BLaER1 (cell line): Measurements from ENCODE around the gene CCL27.

ENCODE experiments used
- H3K27ac ChIP-seq: shearing (Covaris generic); formaldehyde crosslinking; 2 replicates; pipeline ENCODE4 v1.8.1; 2022
- H3K27me3 ChIP-seq: shearing (Covaris generic); formaldehyde crosslinking; 2 replicates; pipeline ENCODE4 v1.8.1; 2022
- H3K36me3 ChIP-seq: shearing (Covaris generic); formaldehyde crosslinking; 2 replicates; pipeline ENCODE4 v1.8.1; 2022
- H3K4me1 ChIP-seq: shearing (Covaris generic); formaldehyde crosslinking; 2 replicates; pipeline ENCODE4 v1.8.1; 2022
- H3K4me2 ChIP-seq: shearing (Covaris generic); formaldehyde crosslinking; 2 replicates; pipeline ENCODE4 v1.8.1; 2022
- H3K4me3 ChIP-seq: shearing (Covaris generic); formaldehyde crosslinking; 2 replicates; pipeline ENCODE4 v1.8.1; 2022
- H3K9ac ChIP-seq: shearing (Covaris generic); formaldehyde crosslinking; 2 replicates; pipeline ENCODE4 v1.8.1; 2022
- H3K9me3 ChIP-seq: shearing (Covaris generic); formaldehyde crosslinking; 2 replicates; pipeline ENCODE4 v1.8.1; 2022
- H4K20me1 ChIP-seq: shearing (Covaris generic); formaldehyde crosslinking; 2 replicates; pipeline ENCODE4 v1.8.1; 2022
- Cebpa-rat ChIP-seq: shearing (Covaris generic); IDR thresholded peaks from 2 replicates; pipeline ENCODE4 v1.8.1; 2022

CCL27 gene

GRCh38 chr9:34638138-34638445 is 24.4 kb downstream of the CCL27 start:
- no peak for TF ChIP-seq Cebpa-rat
- Histone ChIP-seq H3K27ac (peak overlapping the region; percentile 84), H3K27me3 (no peaks in the 10 kb centered on the region), H3K4me2 (peak overlapping the region; percentile 91), H3K9ac (peak overlapping the region; percentile 87), H4K20me1 (peaks cover 33% of the 10 kb centered on the region), H3K4me3 (peak overlapping the region; percentile 77), H3K9me3 (no peaks in the 10 kb centered on the region), H3K4me1 (peaks cover 47% of the 10 kb centered on the region), H3K36me3 (peaks cover 11% of the 10 kb centered on the region)

GRCh38 chr9:34637356-34638137 is 24.9 kb downstream of the CCL27 start, which contains the start of gene SIGMAR1:
TSS of gene SIGMAR1 (minus strand) at chr9:34637787. CDS start at chr9:34637697, 90 bp downstream.
- Histone ChIP-seq H3K27ac (peak within 1 kb of the TSS; percentile 84), H3K4me1 (peaks cover 47% of the 10 kb centered on the region), H3K4me3 (peak within 1 kb of the TSS; percentile 77), H3K9ac (peak within 1 kb of the TSS; percentile 87), H3K9me3 (no peaks in the 10 kb centered on the region), H3K27me3 (no peaks in the 10 kb centered on the region), H4K20me1 (peaks cover 37% of the 10 kb centered on the region), H3K36me3 (peaks cover 11% of the 10 kb centered on the region), H3K4me2 (peak within 1 kb of the TSS; percentile 91)
- TF ChIP-seq Cebpa-rat, result no peak

GRCh38 chr9:34636791-34637355 is 25.6 kb downstream of the CCL27 start:
- H3K4me2 ChIP-seq, result peak overlapping the region; percentile 91
- TF ChIP-seq Cebpa-rat, result no peak
- peaks cover 11% of the 10 kb centered on the region for H3K36me3 ChIP-seq
- peaks cover 43% of the 10 kb centered on the region for H4K20me1 ChIP-seq
- peaks cover 3% of the 10 kb centered on the region; the same call in 1 of the 2 replicates for H3K27me3 ChIP-seq
- H3K9me3 ChIP-seq, result no peaks in the 10 kb centered on the region
- peak overlapping the region; percentile 77 for H3K4me3 ChIP-seq
- peaks cover 47% of the 10 kb centered on the region for H3K4me1 ChIP-seq
- peak overlapping the region; percentile 87 for H3K9ac ChIP-seq
- peak overlapping the region; percentile 84 for H3K27ac ChIP-seq

- peak overlapping the region; percentile 91 for H3K4me2 ChIP-seq
- H3K27me3 ChIP-seq, result peaks cover 16% of the 10 kb centered on the region
- peaks cover 57% of the 10 kb centered on the region for H4K20me1 ChIP-seq
- H3K9ac ChIP-seq, result peak overlapping the region; percentile 51; the same call in 1 of the 2 replicates
- peak overlapping the region; percentile 77; the same call in 1 of the 2 replicates for H3K4me3 ChIP-seq
- no peaks in the 10 kb centered on the region for H3K9me3 ChIP-seq
- TF ChIP-seq Cebpa-rat, result no peak
- H3K27ac ChIP-seq, result peak overlapping the region; percentile 33; the same call in 1 of the 2 replicates
- peaks cover 11% of the 10 kb centered on the region for H3K36me3 ChIP-seq
- H3K4me1 ChIP-seq, result peaks cover 47% of the 10 kb centered on the region
Observed at GRCh38 chr9:34635556-34635955, 26.9 kb downstream of the CCL27 start.

DNA sequence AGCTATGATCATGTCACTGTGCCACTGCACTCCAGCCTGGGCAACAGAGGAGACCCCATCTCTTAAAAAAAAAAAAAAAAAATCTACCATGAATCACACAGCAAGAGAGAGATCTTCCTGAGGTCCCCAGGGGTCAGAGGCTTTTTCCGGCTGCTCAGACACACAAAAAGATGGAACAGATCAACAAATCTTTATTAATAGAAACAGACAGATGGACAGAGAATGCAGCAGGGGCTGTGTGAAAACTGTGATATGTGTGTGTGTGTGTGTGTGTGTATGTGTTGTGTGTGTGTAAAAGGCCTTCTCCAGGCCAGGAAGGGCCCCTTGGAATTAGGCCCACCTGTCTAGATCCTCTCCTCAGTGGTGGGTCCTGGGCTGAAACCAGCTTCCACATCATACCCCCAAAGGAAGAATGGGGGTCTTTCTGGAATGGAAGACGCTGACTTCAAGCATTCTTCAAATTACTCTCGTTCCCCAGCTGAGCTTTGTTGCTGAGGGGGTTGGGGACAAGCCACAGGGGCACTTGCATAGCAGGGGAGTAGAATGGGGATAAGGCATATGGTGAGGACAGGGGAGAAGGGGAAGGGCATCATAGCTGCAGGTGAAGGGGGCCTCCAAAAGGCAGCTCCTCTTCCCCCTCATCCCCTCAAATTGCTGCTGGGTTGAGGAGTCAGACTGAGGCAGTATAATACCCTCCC is 27.8 kb downstream of the CCL27 start:
- H3K4me1 ChIP-seq, result peaks cover 47% of the 10 kb centered on the region
- peak overlapping the region; percentile 24; the same call in 1 of the 2 replicates for H3K4me3 ChIP-seq
- H3K27ac ChIP-seq, result peak overlapping the region; percentile 22; the same call in 1 of the 2 replicates
- no peaks in the 10 kb centered on the region for H3K9me3 ChIP-seq
- peaks cover 65% of the 10 kb centered on the region for H4K20me1 ChIP-seq
- no peak for TF ChIP-seq Cebpa-rat
- peaks cover 11% of the 10 kb centered on the region for H3K36me3 ChIP-seq
- peak overlapping the region; percentile 91 for H3K4me2 ChIP-seq
- peaks cover 24% of the 10 kb centered on the region for H3K27me3 ChIP-seq
- H3K9ac ChIP-seq, result peak overlapping the region; percentile 56; the same call in 1 of the 2 replicates

DNA sequence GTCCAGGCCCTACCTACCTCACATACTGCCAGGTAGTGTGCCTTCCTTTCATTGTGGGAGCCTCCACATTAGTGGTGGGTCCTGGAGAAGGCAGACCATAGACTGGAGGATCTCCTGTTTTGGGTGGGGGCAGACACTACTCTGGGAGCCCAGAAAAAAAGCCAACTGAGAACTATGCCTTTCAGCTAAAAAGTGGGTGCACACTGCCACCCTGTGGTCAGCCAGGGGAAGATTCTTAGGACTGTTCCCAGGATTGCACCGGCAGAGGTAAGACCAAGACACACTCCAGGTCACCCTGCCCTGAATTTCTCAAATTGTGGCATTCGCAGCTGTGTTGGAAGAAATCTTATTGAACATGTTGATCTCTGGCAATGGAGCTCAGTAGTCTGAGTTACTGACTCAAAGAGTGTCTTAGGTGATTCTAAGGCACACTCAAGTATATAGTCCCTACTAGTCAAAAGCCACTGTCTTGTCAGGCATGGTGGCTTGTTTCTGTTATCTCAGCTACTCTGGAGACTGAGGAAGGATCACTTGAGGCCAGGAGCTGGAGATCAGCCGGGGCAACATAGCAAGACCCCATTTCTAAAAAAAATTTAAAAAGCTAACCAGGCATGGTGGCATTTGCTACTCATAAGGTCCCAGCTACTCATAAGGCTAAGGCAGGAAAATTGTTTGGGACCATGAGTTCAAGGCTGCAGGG is 28.5 kb downstream of the CCL27 start:
- no peak for TF ChIP-seq Cebpa-rat
- Histone ChIP-seq H3K4me3 (no peak overlapping the region), H3K27me3 (peaks cover 31% of the 10 kb centered on the region), H4K20me1 (peaks cover 72% of the 10 kb centered on the region), H3K4me1 (peaks cover 47% of the 10 kb centered on the region), H3K4me2 (peak overlapping the region; percentile 91), H3K36me3 (peaks cover 11% of the 10 kb centered on the region), H3K9me3 (no peaks in the 10 kb centered on the region), H3K9ac (peak overlapping the region; percentile 56; the same call in 1 of the 2 replicates), H3K27ac (no peak overlapping the region)

DNA sequence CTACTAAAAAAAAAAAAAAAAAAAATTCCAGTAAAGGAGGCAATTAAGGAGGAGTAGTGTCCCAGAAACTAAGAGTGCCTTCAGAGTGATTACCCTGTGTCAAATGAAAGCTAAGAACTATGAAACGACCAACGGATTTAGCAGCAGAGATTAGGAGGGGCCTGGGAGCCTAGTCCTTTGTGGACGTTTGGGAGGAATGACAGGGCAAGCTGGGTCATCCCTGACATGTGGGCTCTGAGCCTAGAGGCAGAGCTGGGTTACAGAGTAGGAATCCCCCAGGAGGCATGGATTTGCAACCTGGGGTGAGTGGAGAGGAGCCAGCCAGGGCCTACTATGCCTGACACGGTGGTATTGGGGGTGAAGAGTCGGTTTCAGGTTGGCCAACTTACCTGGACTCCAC is 29.3 kb downstream of the CCL27 start:
- Histone ChIP-seq H3K4me3 (no peak overlapping the region), H3K4me2 (no peak overlapping the region), H3K9me3 (no peaks in the 10 kb centered on the region), H3K9ac (no peak overlapping the region), H3K27ac (no peak overlapping the region), H3K4me1 (peaks cover 47% of the 10 kb centered on the region), H3K36me3 (peaks cover 11% of the 10 kb centered on the region), H4K20me1 (peaks cover 80% of the 10 kb centered on the region), H3K27me3 (peaks cover 40% of the 10 kb centered on the region)
- TF ChIP-seq Cebpa-rat, result no peak

- Histone ChIP-seq H4K20me1 (peaks cover 88% of the 10 kb centered on the region), H3K36me3 (peaks cover 7% of the 10 kb centered on the region), H3K27me3 (peaks cover 66% of the 10 kb centered on the region), H3K27ac (no peak overlapping the region), H3K4me3 (no peak overlapping the region), H3K9ac (no peak overlapping the region), H3K4me1 (peaks cover 31% of the 10 kb centered on the region), H3K4me2 (no peak overlapping the region), H3K9me3 (no peaks in the 10 kb centered on the region)
- no peak for TF ChIP-seq Cebpa-rat
Observed at GRCh38 chr9:34630402-34631154, 31.9 kb downstream of the CCL27 start.

DNA sequence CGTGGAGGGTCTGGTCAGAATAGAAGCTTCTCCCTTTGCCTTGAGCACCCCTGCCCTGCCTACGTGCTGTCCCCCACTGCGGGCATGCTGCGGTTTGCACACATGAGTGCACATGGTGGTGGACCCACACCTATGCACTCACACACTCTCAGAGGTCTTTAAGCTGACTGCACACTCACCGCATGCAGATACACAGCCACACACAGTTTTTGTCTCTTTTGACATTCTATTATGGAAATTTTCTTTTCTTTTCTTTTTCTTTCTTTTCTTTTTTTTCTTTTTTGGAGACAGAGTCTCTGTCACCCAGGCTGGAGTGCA is 33.0 kb downstream of the CCL27 start:
- H3K36me3 ChIP-seq, result no peaks in the 10 kb centered on the region
- H3K9ac ChIP-seq, result no peak overlapping the region
- peaks cover 20% of the 10 kb centered on the region for H3K4me1 ChIP-seq
- peaks cover 76% of the 10 kb centered on the region for H4K20me1 ChIP-seq
- H3K4me3 ChIP-seq, result no peak overlapping the region
- no peaks in the 10 kb centered on the region for H3K9me3 ChIP-seq
- no peak overlapping the region for H3K4me2 ChIP-seq
- no peak overlapping the region for H3K27ac ChIP-seq
- peaks cover 77% of the 10 kb centered on the region for H3K27me3 ChIP-seq
- TF ChIP-seq Cebpa-rat, result no peak
